Endometrial microvascular endothelial cells (primary cell): Measurements from ENCODE around the gene ITGB1. TPM values are rescaled to one million over a fixed set of nuclear protein-coding genes. Genes with fewer than 3 reads are reported as not detected.
"Not testable (repeated sequence)": the region's sequence is repeated elsewhere in the genome, so short reads cannot be mapped to it uniquely, and the experiment has no call there.

ENCODE experiments used
- in situ Hi-C: cut with HindIII; loops from 2 replicates; pipeline ENCODE4 v1.10.0; 2017; ENCODE audit warnings: low sequenced_read_pairs, low pct_unique_long_range_greater_than_20kb; ENCODE audit errors: inconsistent ontology term
- total RNA-seq: library from RNA; depleted of rRNA; stranded (reverse); fragments of >200 nt; gene quantifications from one replicate; pipeline ENCODE4 v1.2.3, GENCODE V29; 2015; ENCODE audit errors: inconsistent ontology term

The ITGB1 gene
- total RNA-seq, 1 donor from 2014 or later = 1,146 TPM

DNA sequence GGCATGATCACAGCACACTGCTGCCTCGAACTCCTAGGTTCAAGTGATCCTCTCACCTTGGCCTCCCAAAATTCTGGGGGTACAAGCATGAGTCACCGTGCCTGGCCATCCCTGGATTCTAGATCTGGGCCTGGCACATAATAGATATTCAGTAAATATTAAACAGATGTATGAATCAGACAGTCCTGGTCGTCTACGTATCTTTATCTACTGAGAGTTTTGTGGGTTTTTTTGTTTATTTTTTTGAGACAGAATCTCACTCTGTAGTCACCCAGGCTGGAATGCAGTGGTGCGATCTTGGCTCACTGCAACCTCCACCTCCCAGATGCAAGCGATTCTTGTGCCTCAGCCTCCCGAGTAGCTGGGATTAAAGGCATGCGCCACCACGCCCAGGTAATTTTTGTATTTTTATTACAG, 24.3 kb upstream of the ITGB1 start:
- in situ Hi-C loops = no loop called here

DNA sequence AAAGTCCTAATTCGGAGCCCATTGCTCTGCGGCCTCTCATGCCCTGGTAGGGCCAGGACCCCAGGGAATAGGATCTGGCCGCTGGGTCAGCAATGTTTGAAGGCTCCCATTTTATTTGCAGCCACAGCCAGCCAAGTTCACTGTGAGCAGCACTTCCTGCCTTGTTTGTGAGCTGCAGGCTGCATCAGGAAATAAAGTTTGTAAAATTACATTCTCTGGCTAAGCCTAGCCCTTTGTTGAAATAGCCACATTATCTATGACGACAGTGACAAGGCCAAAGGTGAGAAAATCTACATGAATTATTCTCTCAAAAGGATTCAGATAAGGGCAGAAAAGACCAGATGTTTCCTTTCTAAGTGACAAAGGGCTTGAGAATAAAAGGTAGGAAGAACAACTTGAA, 23.7 kb upstream of the ITGB1 start:
- in situ Hi-C loops = no loop called here

DNA sequence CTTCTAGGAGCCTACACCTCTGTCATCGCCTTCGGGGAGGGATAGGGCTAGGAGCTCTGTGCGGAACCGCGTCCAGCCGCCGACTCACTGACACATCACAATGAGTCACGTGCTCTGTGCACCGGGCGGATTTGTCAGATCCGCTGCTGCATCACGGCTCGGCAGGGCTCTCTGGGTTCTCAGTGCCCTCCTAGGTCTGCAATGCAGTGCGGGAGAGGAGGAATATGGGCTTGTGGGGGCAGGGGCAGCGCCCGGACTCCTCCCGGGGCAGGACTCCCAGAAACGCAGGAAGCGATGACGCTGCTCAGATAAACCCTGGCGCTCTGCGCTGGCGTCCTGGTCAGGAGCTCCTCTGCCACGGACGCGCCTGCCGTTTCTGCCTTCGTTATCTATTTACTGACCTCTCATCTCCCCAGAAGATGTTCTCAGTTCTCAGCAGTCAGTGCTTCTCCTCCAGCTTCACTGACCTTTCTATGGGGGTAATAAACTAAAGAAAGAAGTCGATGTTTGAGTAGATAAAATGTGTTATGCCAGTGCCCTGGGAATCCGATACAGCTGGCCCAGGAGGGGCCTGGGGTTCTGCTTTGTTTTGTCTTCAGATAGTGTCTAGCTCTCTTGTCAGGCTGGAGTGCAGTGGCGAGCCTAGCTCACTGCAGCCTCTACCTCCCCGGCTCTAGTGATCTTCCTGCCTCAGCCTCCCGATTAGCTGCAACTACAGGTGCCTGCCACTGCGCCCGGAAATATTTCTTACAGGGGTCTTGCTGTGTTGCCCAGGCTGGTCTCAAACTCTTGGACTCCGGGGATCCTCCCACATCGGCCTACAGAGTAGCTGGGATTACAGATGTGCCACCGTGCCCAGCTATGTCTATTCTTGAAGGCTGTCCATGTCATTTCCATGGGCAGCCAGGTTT, 22.8 kb upstream of the ITGB1 start:
- in situ Hi-C loops = no loop called here

- in situ Hi-C loops = no loop called here
Observed at GRCh38 chr10:32980242-32980557, 22.2 kb upstream of the ITGB1 start.

- in situ Hi-C loops = not testable (repeated sequence)
Observed at GRCh38 chr10:32979719-32980118, 21.7 kb upstream of the ITGB1 start.

GRCh38 chr10:32979041-32979440, 21.0 kb upstream of the ITGB1 start:
- in situ Hi-C loops = no loop called here

GRCh38 chr10:32977846-32978809, 20.1 kb upstream of the ITGB1 start:
- in situ Hi-C loops = not testable (repeated sequence)

- in situ Hi-C loops = no loop called here
Observed at GRCh38 chr10:32976338-32976737, 18.3 kb upstream of the ITGB1 start.

DNA sequence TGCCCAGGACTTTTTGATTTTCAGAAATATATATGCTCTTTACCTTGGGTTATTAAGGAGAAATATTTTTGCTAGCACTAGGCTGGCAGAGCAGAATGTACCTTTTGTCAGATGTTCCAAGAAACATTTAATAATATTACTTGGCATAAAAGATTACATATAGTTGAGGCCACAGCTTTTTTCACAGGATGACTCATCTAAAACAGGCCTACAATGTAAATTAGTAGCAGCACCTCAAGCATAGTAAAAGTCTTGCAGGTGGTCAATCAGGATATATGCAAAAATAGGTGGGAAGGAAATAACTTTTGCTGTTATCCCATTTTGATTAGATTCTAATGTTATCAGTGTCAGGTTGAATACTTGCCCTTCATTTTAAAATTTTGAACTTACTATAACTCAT, 14.9 kb upstream of the ITGB1 start:
- in situ Hi-C loops = no loop called here

DNA sequence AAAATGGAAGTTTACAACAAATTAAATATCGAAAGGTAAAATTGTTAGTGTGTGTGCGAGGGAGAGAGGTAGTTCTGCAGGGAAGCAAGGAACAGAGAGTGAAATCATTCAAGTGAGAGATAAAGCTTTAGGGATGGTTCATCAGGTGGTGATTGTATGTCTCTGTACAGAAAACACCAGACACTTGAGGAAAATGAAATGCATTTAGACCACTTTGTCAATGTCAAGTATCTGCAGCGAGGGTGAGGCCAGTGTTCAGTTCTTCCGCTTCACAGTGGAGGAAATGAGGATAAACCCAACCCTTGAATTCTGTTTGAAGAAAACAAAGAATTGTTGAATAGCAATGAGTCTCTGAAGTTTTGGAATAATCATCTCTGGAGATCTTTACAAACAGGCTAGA, 14.4 kb upstream of the ITGB1 start:
- in situ Hi-C loops = no loop called here

DNA sequence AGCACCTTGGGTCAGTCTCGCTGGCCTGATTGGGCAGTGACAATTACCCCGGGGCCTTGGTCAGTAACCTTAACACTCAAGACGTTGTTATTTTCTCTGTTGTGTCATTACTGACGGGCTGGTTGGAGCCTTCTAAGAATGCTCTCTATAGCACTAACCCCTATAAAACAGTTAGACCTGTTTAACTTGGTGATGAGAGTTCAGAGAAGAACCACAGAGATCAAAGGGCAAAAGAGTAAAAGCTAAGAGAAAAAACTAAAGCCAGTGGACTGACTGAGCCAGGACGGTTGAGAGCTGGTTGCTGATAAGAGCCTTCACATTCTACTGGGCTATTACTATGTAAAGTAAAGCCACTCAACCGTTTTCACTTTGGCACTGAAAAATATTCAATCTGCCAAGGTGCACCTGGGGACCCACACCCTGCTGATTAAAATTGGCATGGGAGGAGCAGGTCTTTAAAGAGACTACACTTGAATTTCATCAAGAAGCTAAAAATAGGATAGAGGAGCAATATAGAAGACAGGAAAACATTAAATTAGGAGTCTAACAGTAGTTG, 13.6 kb upstream of the ITGB1 start:
- in situ Hi-C loops = no loop called here

DNA sequence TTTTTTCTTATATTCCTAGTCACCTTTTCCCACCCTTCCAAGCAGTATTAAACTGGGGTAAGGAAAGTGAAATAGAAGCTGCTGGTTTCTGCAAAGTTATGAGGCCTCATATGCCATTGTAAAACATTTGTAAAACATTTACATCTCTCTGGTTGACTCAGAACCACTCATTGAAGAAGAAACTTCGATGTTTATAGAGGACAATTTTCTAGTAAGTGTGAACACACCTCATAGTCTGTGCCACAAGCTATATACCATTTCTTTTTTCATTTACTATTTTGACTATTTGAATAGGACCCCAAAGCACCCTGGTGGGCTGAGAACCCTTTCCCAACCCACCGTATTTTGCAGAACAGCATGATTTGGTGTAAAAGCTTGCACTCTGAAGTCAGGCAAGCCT, 12.9 kb upstream of the ITGB1 start:
- in situ Hi-C loops = no loop called here

- in situ Hi-C loops = no loop called here
Observed at GRCh38 chr10:32964270-32964669, 6.2 kb upstream of the ITGB1 start.

- in situ Hi-C loops = no loop called here
Observed at GRCh38 chr10:32963096-32963495, 5.1 kb upstream of the ITGB1 start.

DNA sequence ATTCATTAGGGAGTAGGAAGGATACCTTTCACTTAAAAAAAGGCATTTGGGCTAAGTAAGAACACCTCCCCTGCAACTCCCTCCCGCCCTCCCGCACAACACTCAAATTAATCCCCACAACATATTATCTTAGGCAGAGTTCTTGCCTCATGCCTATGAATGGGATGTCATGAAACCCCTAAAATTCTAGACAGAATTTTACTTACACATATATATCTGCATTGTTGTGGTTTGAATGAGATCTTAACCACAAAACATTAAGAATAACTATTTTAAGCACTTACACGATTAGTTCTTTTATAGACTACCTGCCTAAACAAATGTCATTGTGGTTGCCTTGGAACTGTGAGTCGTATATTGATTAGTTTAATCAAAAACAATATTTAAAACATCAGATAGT, 4.5 kb upstream of the ITGB1 start:
- in situ Hi-C loops = no loop called here

GRCh38 chr10:32961895-32962369, 3.9 kb upstream of the ITGB1 start:
- in situ Hi-C loops = no loop called here

GRCh38 chr10:32961343-32961894, 3.4 kb upstream of the ITGB1 start:
- in situ Hi-C loops = no loop called here

GRCh38 chr10:32960022-32960421, 2.0 kb upstream of the ITGB1 start:
- in situ Hi-C loops = no loop called here
